HPDE6-E6E7 (cell line): ENCODE measurements around the gene PRLH.
"Not testable (repeated sequence)": the region's sequence is repeated elsewhere in the genome, so short reads cannot be mapped to it uniquely, and the experiment has no call there.

Experiments
- DNase-seq: peaks from one replicate; pipeline ENCODE4 v3.0.0; 2011; ENCODE audit warnings: missing footprints; ENCODE audit errors: extremely low spot score

The PRLH gene

DNA sequence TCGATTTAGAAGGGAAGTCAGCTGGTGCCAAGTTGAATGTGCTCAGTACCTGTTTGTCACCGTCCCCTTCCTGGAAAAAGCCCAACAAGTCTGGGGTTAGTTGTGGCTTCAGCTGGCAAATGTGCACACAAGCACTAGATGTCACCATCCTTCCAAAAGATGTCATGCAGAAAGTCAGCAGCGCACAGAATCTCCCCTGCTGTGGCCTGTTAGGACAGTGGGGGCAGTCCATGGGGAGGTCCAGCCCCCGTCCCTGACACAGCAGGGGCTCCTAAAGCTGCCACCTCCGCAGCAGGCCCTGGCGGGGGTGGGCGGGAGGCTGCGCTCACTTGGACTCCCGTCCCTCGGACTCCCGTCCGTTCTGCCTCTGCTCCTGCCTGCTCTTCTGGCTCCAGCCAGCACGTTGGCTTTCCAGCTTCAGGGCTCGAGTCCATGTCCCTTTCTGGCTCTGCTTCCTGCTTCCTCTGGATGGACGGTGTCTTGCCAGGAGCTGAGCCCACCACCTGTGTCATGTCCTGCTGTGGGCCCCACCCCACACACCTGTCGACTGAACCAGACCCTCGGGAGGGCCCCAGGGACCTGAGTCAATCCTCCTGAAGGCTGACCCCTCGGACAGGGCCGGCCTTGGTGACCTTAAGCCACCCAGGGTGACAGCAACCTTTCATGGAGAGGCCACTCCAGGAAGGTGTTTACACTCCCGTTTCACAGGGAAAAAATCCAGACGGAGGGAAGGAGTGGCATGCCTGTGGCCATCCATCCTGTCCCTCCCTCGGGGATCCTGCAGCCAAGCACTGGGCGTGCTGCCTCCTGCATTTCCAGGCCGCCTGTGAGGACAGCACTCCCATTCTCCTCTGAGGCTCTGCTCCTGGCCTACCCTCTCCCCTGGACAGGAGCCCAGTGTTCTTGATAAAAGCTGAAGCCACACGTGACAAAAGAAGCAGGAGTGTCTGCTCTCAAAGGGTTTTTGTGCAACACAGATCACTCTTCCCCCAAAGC lies 15.7 kb downstream of the PRLH start:
- no peak for DNase-seq

- no peak for DNase-seq
These were observed 17.3 kb downstream of the PRLH start for GRCh38 chr2:237583385-237584295.

- DNase-seq = no peak
These were observed 19.3 kb downstream of the PRLH start for GRCh38 chr2:237585590-237586221.

- no peak for DNase-seq
These were observed 21.8 kb downstream of the PRLH start for GRCh38 chr2:237588044-237588696.

- DNase-seq = no peak
These were observed 24.1 kb downstream of the PRLH start, which contains the start of gene RAB17 for GRCh38 chr2:237590272-237591140. Gene RAB17 (minus strand): TSS chr2:237590734. CDS start chr2:237586154, 4,580 bp downstream.

DNA sequence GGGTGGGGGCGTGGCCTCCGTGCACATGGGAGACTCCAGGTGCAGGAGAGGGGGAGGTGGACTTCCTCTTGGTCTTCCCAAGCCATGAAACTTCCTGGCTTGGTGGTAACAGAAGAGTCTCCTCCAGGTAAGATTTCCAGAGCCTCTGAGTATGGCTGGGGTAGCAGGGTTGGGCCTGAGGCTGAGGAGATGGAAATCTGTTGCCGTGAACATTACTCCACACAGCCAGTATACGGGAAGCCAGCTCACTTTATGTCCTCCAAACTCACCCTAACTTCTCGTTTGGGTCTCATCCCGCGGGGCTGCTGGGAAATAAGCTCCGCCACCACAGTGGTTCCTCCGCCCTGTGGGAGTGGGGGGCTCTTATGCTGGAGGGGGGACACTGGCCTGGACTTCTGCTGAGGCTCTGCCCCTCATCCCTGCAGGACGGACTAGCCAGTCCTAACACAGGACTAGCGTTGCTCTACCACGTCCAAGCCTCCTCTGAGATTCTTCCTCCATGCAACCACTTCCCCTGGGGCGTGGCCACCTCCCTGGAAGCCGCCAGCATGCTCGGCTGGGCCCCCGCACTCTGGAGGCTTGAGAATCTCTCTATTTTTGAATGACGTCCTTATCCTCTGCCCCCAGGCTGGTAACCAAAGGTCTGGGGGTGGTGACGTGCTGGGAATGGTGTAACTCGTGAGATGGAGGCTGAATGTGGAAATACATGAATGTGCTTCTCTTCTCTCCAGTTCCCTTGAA lies 24.9 kb downstream of the PRLH start:
- DNase-seq = no peak

GRCh38 chr2:237592425-237592980 lies 26.1 kb downstream of the PRLH start:
- DNase-seq = no peak

DNA sequence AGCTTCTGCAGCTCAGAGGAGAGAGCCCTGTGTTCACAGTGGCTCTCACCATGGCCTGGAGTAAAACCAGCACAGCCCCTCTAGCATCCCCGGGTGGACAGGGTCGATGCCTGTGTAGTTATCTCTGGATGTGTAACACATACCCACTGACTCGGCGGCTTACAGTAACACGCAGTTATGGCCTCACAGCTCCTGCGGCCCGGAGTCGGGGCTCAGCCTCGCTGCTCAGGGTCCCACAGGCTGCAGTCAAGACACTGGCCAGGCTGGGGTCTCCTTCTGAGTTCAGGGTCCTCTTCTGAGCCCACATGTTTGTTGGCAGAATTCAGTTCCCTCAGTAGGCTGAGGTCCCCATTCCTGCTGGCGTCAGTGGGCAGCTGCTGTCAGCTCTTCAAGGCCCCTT lies 26.7 kb downstream of the PRLH start:
- DNase-seq = no peak

DNA sequence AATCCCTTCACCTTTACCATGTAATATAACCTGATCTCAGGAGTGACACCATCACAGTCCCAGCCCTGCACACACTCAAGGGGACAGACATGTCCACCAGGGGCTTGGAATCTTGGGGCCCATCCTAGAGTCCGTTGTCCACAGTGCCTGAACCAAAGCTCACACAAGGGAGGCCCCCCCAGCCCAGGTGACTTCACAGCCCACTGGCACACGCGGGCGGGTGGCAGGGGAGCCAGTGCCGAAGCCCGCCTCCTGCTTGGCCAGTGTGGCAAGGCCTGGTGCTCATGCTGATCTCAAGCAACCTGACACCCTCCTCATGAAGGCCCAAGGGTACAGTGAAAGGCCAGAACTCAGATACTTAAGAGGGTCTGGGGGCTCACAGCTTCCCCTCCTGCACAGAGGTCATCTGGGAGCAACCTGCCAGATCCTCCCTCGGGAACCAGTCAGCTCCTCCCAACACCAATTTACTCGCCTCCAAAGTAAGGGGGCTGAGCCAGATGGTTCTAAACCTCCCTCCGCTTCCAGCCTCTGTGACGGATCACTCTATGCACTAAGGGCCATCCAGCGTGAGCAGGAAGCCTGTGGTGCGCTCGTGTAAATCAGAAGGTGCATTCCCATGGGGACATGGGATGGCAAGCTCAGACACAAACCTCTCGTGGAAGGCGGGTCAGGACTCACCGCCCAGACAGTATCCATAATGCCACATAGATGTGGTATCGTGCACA lies 27.4 kb downstream of the PRLH start:
- DNase-seq = no peak

GRCh38 chr2:237594514-237594871 lies 28.1 kb downstream of the PRLH start:
- no peak for DNase-seq

- not testable (repeated sequence) for DNase-seq
These were observed 29.6 kb downstream of the PRLH start for GRCh38 chr2:237595829-237596519.

DNA sequence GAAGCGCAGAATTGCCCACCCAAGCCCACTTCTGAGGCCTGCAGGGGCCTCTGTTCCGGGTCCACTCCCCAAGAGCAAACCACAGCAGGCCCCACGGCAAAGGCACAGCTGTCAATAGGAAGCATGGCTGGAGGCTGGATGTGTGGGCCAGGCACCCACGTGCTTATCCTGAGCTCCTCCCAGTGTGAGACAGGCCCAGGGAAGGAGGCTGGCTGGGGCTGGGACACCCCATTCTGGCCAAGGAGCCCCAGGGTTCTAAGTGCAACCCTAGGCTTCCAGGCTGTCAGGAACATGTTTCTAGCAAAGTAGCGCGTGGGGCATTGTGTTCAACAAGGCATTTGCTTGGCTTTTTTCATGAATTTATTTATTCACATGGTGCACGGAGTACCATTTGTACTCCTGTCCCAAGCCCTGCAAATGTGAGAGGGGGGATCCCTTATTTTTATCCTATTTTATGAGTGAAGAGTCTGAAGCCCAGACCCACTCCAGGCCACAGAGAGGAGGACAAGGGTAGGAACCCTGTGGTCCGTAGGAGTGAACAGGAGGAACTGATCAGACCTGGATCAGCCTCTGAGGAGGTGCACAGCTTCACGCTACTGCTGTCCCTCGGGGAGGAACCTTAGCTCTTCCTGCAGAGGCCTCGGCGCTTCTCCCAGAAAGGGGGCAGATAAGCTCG lies 30.3 kb downstream of the PRLH start:
- DNase-seq = no peak

GRCh38 chr2:237597196-237598145 lies 31.1 kb downstream of the PRLH start:
- DNase-seq = no peak

DNA sequence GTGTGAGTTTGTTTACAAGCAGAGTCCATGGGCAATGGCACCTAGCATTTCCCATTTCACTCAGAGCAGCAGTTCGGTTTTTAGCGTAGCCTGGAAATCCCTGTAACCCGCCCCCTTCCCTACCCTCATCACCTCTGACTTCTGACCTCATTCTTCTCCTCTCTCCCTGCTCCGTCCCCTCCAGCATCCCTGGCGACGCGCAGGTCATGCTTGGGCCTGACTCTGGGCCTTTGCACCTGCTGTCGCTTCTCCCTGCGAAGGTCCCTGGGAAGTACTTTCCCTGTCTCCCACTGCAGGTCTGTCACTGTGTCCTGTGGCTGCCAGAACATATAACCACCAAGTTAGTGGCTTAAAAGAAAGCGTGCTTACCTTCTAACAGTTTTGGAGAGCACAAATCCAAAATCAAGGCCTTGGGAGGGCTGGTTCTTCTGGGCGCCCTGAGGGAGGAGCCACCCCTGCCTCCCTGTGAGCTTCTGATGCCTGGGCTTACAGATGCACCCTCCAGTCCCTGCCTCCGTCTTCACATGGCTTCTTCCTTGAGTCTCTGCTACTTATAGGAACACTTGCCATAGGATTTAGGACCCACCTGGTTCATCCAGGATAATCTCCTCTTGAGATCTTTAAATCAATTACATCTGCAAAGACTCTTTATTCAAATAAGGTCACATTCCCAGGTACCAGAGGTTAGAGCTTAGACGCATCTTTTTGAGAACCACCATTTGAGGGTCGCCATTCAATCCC lies 32.3 kb downstream of the PRLH start:
- DNase-seq = no peak

GRCh38 chr2:237599465-237600110 lies 33.2 kb downstream of the PRLH start:
- DNase-seq = no peak
